Endothelial cell of umbilical vein (primary cell): Measurements from ENCODE around the gene CCSAP. TPM values are rescaled to one million over a fixed set of nuclear protein-coding genes. Genes with fewer than 3 reads are reported as not detected.

ENCODE experiments used
- BruUV-seq: library from RNA; stranded (reverse); fragments of 400-500 nt; replicated peaks from 2 replicates; lab custom pipeline; 2021; lab: Mats Ljungman, UMichigan
- CTCF ChIA-PET: fragments of 300-600, 350-600 bp; sonication (Branson Sonifier 250); formaldehyde crosslinking; loops from one replicate; lab custom pipeline; 2021; ENCODE audit warnings: antibody characterized with exemption, inconsistent platforms; lab: Charles Lee
- POLR2A ChIA-PET: fragments of 300-600, 350-600 bp; sonication (Branson Sonifier 250); formaldehyde crosslinking; loops from one replicate; lab custom pipeline; 2021; ENCODE audit warnings: antibody characterized with exemption, inconsistent platforms; lab: Charles Lee
- DNase-seq: peaks from one replicate; pipeline ENCODE4 v3.0.0-alpha.2; 2011; ENCODE audit warnings: low read depth, low spot score
- FAIRE-seq: peaks from 2 replicates; lab custom pipeline; 2011; peaks lifted over from hg19 to GRCh38; lab: Jason Lieb, UNC
- H2AFZ ChIP-seq: 2 replicates; pipeline ENCODE4 v1.6.0; 2012; ENCODE audit warnings: low read depth, low read length, control low read depth, inconsistent platforms
- H3K27ac ChIP-seq: 2 replicates; pipeline ENCODE4 v1.5.1; 2011; ENCODE audit warnings: low read depth, mild to moderate bottlenecking, control low read depth, low read length, moderate library complexity; ENCODE audit not compliant: insufficient read depth
- H3K27me3 ChIP-seq, 2 experiments: 2 replicates each; pipeline versions ENCODE4 v1.6.0 to v1.6.1; 2011; ENCODE audit warnings: low read length in 2 of 2, mixed read lengths in 1 of 2; ENCODE audit not compliant: control insufficient read depth in 2 of 2, insufficient read depth in 2 of 2
- H3K36me3 ChIP-seq, 2 experiments: 2 replicates in 1 of 2; 3 replicates in 1 of 2; pipeline ENCODE4 v1.5.1; 2011; ENCODE audit warnings: low read length in 2 of 2, mild to moderate bottlenecking in 1 of 2, moderate library complexity in 1 of 2; ENCODE audit not compliant: control insufficient read depth in 2 of 2, insufficient read depth in 2 of 2; ENCODE audit errors: extremely low read depth in 1 of 2
- H3K4me1 ChIP-seq: 3 replicates; pipeline ENCODE4 v1.5.1; 2011; ENCODE audit warnings: mild to moderate bottlenecking, low read length; ENCODE audit not compliant: control insufficient read depth, insufficient read depth; ENCODE audit errors: extremely low read depth
- H3K4me2 ChIP-seq: 2 replicates; pipeline ENCODE4 v1.6.1; 2011; ENCODE audit warnings: low read length, control low read depth, mixed read lengths; ENCODE audit not compliant: insufficient read depth
- H3K4me3 ChIP-seq, 3 experiments: fragments of 200-600 bp in 1 of 3; sonication (generic), shearing (Covaris generic) in 1 of 3; replicated peaks in 1 of 3; 2 replicates each; pipeline ENCODE4 v1.5.1; 2011 to 2016; ENCODE audit warnings: control low read depth in 3 of 3, low read length in 3 of 3, mild to moderate bottlenecking in 2 of 3, inconsistent platforms in 1 of 3, low read depth in 1 of 3, moderate library complexity in 1 of 3; ENCODE audit not compliant: insufficient read depth in 1 of 3
- H3K79me2 ChIP-seq: 2 replicates; pipeline ENCODE4 v1.6.0; 2012; ENCODE audit warnings: low read length, inconsistent platforms; ENCODE audit not compliant: control insufficient read depth, insufficient read depth
- H3K9ac ChIP-seq: replicated peaks from 2 replicates; pipeline ENCODE3; 2011; ENCODE audit warnings: low read length, control low read depth; ENCODE audit not compliant: insufficient read depth; ENCODE audit errors: extremely low read depth
- H3K9me1 ChIP-seq: replicated peaks from 3 replicates; pipeline ENCODE4 v1.6.0; 2011; ENCODE audit warnings: mild to moderate bottlenecking, low read length; ENCODE audit not compliant: control insufficient read depth, insufficient read depth; ENCODE audit errors: extremely low read depth
- H3K9me3 ChIP-seq: replicated peaks from 2 replicates; pipeline ENCODE4 v1.5.1; 2012; ENCODE audit warnings: low read length, inconsistent platforms; ENCODE audit not compliant: control insufficient read depth, insufficient read depth
- H4K20me1 ChIP-seq: replicated peaks from 2 replicates; pipeline ENCODE3; 2011; ENCODE audit warnings: mild to moderate bottlenecking, low read length; ENCODE audit not compliant: control insufficient read depth, insufficient read depth; ENCODE audit errors: extremely low read depth
- CTCF ChIP-seq, 2 donors: IDR thresholded peaks; 1 replicate in 1 of 2; 2 replicates in 1 of 2; pipeline ENCODE4 v1.5.1; 2011; ENCODE audit warnings: low read length in 2 of 2, mild to moderate bottlenecking in 2 of 2, moderate library complexity in 2 of 2, control low read depth in 1 of 2, inconsistent platforms in 1 of 2, low read depth in 1 of 2; ENCODE audit not compliant: insufficient read depth in 1 of 2; ENCODE audit errors: extremely low read depth in 1 of 2
- EZH2 ChIP-seq: IDR thresholded peaks from 2 replicates; pipeline ENCODE4 v1.6.1; 2012; ENCODE audit warnings: borderline replicate concordance, low read depth, mild to moderate bottlenecking, moderate library complexity, low read length, inconsistent platforms; ENCODE audit not compliant: severe bottlenecking
- FOS ChIP-seq: IDR thresholded peaks from 2 replicates; pipeline ENCODE4 v1.6.1; 2011; ENCODE audit warnings: mild to moderate bottlenecking, low read length, moderate library complexity, borderline replicate concordance; ENCODE audit not compliant: insufficient read depth
- GATA2 ChIP-seq: IDR thresholded peaks from 2 replicates; pipeline ENCODE4 v1.7.0; 2011; ENCODE audit warnings: low read depth, mild to moderate bottlenecking, moderate library complexity, mixed read lengths, low read length; ENCODE audit not compliant: insufficient read length, insufficient read depth
- JUN ChIP-seq: IDR thresholded peaks from 2 replicates; pipeline ENCODE4 v1.6.1; 2011; ENCODE audit warnings: borderline replicate concordance, low read depth; ENCODE audit not compliant: insufficient read length, insufficient read depth
- MAX ChIP-seq: IDR thresholded peaks from 2 replicates; pipeline ENCODE4 v1.6.1; 2011; ENCODE audit not compliant: insufficient read depth, insufficient read length
- MYC ChIP-seq: IDR thresholded peaks from one replicate; pipeline ENCODE4 v1.6.1; 2011; ENCODE audit warnings: mild to moderate bottlenecking, low read depth, low read length
- POLR2A ChIP-seq: IDR thresholded peaks from 2 replicates; pipeline ENCODE4 v1.6.1; 2012; ENCODE audit warnings: low read depth, mild to moderate bottlenecking, control low read depth, low read length
- dilution Hi-C: fragments of 300-500 bp; cut with MboI; formaldehyde crosslinking; loops from one replicate; pipeline ENCODE4 v1.15.0; 2019; ENCODE audit warnings: low sequenced_read_pairs; ENCODE audit not compliant: extremely low pct_ligation_motif_present
- intact Hi-C: fragments of 100-400 bp; cut with micrococcal nuclease; formaldehyde crosslinking; loops from one replicate; pipeline ENCODE4 v1.10.0; 2022
- polyA plus RNA-seq, 4 experiments: library from polyadenylated mRNA; depleted of rRNA in 3 of 4; stranded (reverse) in 3 of 4; unstranded in 1 of 4; fragments of >200 nt; gene quantifications; 2 replicates each; pipeline versions ENCODE4 v1.2.1 to v1.2.3, GENCODE V29; 2011 to 2012; ENCODE audit warnings: missing spikeins in 1 of 4
- total RNA-seq: library from RNA; stranded (reverse); gene quantifications from 2 replicates; pipeline ENCODE4 v1.2.3, GENCODE V29; 2021

The CCSAP gene
- total and polyA plus RNA-seq, 2 donors (not counting 3 experiments of a cell fraction or from before 2014, with no cell fraction given): 1.3 to 5.7 TPM

- no peaks in the 10 kb centered on the region for H4K20me1 ChIP-seq
- no peaks in the 10 kb centered on the region for H3K9me3 ChIP-seq
- no TSS peak for BruUV-seq
- dilution Hi-C loops: no loop called here
- H3K4me2 ChIP-seq: no peak overlapping the region
- FAIRE-seq: no peak
- H3K36me3 ChIP-seq: no peaks in the 10 kb centered on the region
- POLR2A ChIA-PET: no interaction called here
- CTCF ChIA-PET: no interaction called here
- TF ChIP-seq POLR2A: no peak
- no peak for TF ChIP-seq EZH2
- TF ChIP-seq MYC: no peak
- no peak for TF ChIP-seq FOS
- TF ChIP-seq CTCF (IDR thresholded peaks at IDR 0.05; ENCODE audit: extremely low read depth in 1 of 2, insufficient read depth in 1 of 2, low read depth in 1 of 2, low read length in 2 of 2): no peak
- TF ChIP-seq JUN: no peak
- H3K4me3 ChIP-seq: no peak overlapping the region
- H3K9ac ChIP-seq: no peak overlapping the region
- no peaks in the 10 kb centered on the region for H3K4me1 ChIP-seq
- no peak for DNase-seq
- H3K9me1 ChIP-seq: no peaks in the 10 kb centered on the region
- H3K79me2 ChIP-seq: no peaks in the 10 kb centered on the region
- no peak overlapping the region for H2AFZ ChIP-seq
- peaks cover 0 to 3% of the 10 kb centered on the region in 2 experiments for H3K27me3 ChIP-seq
- no peak overlapping the region for H3K27ac ChIP-seq
- intact Hi-C loops: no loop called here
Observed at GRCh38 chr1:229360420-229360819, 17.6 kb upstream of the CCSAP start.

- no peaks in the 10 kb centered on the region for H3K36me3 ChIP-seq
- H3K79me2 ChIP-seq: no peaks in the 10 kb centered on the region
- intact Hi-C loops: no loop called here
- dilution Hi-C loops: no loop called here
- no peaks in the 10 kb centered on the region for H3K9me1 ChIP-seq
- POLR2A ChIA-PET: no interaction called here
- no peak for TF ChIP-seq MYC
- no peak for TF ChIP-seq JUN
- no peak for TF ChIP-seq FOS
- no peak for TF ChIP-seq CTCF (IDR thresholded peaks at IDR 0.05; ENCODE audit: extremely low read depth in 1 of 2, insufficient read depth in 1 of 2, low read depth in 1 of 2, low read length in 2 of 2)
- TF ChIP-seq POLR2A: no peak
- TF ChIP-seq GATA2: no peak
- no peak for TF ChIP-seq MAX
- no peak overlapping the region for H3K27ac ChIP-seq
- H3K9me3 ChIP-seq: no peaks in the 10 kb centered on the region
- H3K4me1 ChIP-seq: no peaks in the 10 kb centered on the region
- BruUV-seq: no TSS peak
- no peaks in the 10 kb centered on the region for H4K20me1 ChIP-seq
- DNase-seq (no peak), FAIRE-seq (no peak)
- H3K27me3 ChIP-seq: peaks cover 0 to 3% of the 10 kb centered on the region in 2 experiments
- CTCF ChIA-PET: no interaction called here
- no peak overlapping the region for H3K4me2 ChIP-seq
- no peak overlapping the region for H3K4me3 ChIP-seq
- no peak overlapping the region for H2AFZ ChIP-seq
- H3K9ac ChIP-seq: no peak overlapping the region
Observed at GRCh38 chr1:229355661-229356060, 12.8 kb upstream of the CCSAP start.
